PFSK-1 (cell line): ENCODE measurements around the gene PODN.

Source experiments
- FOXP2 ChIP-seq: optimal IDR thresholded peaks from 2 replicates; pipeline ENCODE3; 2011; ENCODE audit warnings: borderline replicate concordance, control low read depth, inconsistent platforms; ENCODE audit not compliant: insufficient read depth; ENCODE audit errors: extremely low read length, extremely low read depth
- POLR2AphosphoS5 ChIP-seq: IDR thresholded peaks from 2 replicates; pipeline ENCODE4 v1.6.1; 2012; ENCODE audit warnings: low read depth, mild to moderate bottlenecking, control low read depth, low read length, moderate library complexity
- REST ChIP-seq, 2 experiments: IDR thresholded peaks; 2 replicates each; pipeline versions ENCODE4 v1.6.1 to v1.8.0; 2011 to 2012; ENCODE audit warnings: low read depth in 2 of 2, low read length in 2 of 2, control low read depth in 1 of 2, inconsistent platforms in 1 of 2, mild to moderate bottlenecking in 1 of 2, moderate library complexity in 1 of 2; ENCODE audit not compliant: insufficient read depth in 1 of 2
- SIN3A ChIP-seq: IDR thresholded peaks from 2 replicates; pipeline ENCODE4 v1.6.1; 2012; ENCODE audit warnings: mild to moderate bottlenecking, low read length, moderate library complexity, borderline replicate concordance; ENCODE audit not compliant: insufficient read depth
- TAF1 ChIP-seq: IDR thresholded peaks from 2 replicates; pipeline ENCODE4 v1.6.1; 2012; ENCODE audit warnings: low read length, control low read depth, borderline replicate concordance; ENCODE audit not compliant: insufficient read depth

PODN gene

DNA sequence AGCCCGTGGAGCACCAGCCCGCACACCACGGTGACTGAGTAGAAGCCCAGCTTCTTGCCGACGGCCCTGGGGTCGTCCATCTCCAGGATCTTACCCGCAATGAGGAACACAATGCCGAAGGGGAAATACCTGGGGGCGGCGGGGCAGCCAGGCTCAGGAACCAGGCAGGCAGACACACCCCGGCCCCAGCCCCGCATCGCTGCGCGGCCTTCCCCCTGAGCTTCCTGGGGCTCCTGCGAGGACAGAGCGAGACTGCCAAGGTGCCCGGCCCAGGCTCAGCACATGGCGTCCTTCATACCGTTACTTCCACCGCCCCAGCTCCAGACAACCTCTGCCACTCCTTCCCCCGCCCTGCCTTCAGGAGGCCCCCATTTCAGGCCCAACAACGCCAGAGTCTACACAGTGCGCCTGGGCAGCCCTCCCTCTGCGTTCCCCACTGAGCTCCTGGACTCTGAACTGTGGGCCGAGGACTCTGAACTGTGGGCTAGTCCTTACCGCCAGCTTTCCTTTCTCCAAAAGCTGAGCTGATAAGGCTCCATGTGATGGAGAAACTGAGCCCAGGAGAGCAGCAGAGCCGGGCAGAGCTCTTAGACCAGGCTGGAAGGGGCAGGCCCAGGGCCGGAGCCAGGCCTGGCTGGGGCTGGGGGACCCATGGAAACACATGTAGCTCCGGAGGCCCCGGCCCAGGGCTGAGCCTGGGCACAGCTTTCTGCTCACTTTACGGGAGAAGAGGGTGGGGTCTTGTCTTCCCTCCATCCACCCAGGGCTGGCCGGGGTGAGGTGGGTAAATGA is 30.8 kb downstream of the PODN start:
- no peak for TF ChIP-seq SIN3A
- TF ChIP-seq REST (IDR thresholded peaks at IDR 0.05; ENCODE audit: insufficient read depth in 1 of 2, low read depth in 2 of 2, low read length in 2 of 2): no peak
- no peak for TF ChIP-seq TAF1
- TF ChIP-seq POLR2AphosphoS5: no peak
- TF ChIP-seq FOXP2: no peak

DNA sequence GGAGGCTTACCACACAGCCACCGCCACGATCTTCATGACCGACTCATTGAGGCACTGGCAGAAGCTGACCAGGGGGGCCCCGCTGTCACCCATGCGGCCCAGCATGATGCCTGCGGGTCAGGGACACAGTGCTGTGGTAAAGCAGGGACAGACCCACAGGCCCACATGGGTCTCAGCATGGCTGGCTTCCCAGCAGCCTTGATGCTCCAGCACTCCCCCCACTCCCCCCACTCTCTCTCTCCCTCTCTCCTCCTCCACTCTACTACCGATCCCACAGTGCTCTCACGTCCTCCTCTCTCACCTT is 31.4 kb downstream of the PODN start:
- TF ChIP-seq SIN3A: no peak
- no peak for TF ChIP-seq REST (IDR thresholded peaks at IDR 0.05; ENCODE audit: insufficient read depth in 1 of 2, low read depth in 2 of 2, low read length in 2 of 2)
- no peak for TF ChIP-seq TAF1
- TF ChIP-seq POLR2AphosphoS5: no peak
- TF ChIP-seq FOXP2: no peak

DNA sequence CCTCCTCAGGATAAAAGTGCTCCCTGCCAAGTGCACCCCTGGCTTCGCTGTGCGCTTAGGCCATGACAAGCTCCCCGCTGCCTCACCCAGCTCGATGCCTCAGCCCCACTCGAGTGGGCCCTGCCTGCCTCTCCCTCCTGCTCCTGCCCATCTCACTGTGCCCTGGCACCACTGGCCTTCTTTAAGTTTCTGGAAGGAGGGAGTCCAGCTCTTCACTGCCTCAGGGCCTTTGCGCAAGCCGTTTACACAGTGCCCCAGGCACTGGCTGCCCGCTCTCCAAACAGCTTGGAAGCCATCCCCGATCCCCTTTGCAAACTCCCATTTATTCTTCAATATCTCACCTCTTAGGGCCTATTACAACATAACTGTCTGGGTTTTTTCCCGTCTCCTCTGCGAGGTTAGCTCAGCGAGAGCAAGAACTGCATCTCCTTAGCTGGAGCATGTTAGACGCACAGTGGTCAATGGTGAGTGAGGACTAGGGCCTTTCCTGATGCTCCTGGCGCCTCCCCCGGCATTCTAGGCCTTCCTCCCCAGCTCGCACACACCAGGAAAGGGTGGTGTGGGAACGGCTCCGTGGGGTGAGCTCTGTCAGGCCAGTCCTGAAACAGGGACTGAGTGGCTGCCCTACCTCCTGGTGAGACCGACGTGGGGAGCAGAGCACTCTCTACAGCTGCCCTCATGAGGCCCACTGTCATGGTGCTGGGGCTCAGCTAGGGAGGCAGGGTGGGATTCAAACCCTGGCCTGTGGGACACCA is 31.9 kb downstream of the PODN start:
- TF ChIP-seq POLR2AphosphoS5: no peak
- no peak for TF ChIP-seq SIN3A
- no peak for TF ChIP-seq FOXP2
- TF ChIP-seq REST (IDR thresholded peaks at IDR 0.05; ENCODE audit: insufficient read depth in 1 of 2, low read depth in 2 of 2, low read length in 2 of 2): no peak
- TF ChIP-seq TAF1: no peak

DNA sequence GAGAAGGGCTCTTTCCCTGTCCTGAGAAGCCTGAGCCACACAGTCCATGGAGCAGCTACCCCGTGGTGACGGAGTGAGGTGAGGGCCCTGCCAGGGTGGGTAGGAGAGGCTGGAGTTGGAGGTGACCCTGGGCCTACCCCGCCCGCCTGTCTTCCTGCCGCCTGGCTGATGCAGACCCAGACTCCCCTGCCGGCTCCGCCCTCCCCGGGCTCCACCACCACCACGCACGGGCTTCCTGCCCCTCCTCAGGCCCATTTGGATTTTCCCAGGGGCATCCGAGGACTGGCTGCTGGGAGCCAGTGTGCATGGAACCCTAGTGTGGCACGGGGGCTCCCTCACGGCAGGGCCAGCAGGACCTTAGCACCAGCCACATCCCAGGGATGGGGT is 32.5 kb downstream of the PODN start:
- TF ChIP-seq REST (IDR thresholded peaks at IDR 0.05; ENCODE audit: insufficient read depth in 1 of 2, low read depth in 2 of 2, low read length in 2 of 2): no peak
- TF ChIP-seq FOXP2: no peak
- TF ChIP-seq POLR2AphosphoS5: no peak
- no peak for TF ChIP-seq SIN3A
- TF ChIP-seq TAF1: no peak
